Activated CD4-positive, alpha-beta T cell treated with anti-CD3 and anti-CD28 coated beads, Interleukin-2, amount 50 U/mL, for 1 hour (primary cell): Measurements from ENCODE around the gene APPBP2.
A peak's percentile ranks its signal among the peaks of the same experiment; 100 is the strongest.
"Not testable (repeated sequence)": the region's sequence is repeated elsewhere in the genome, so short reads cannot be mapped to it uniquely, and the experiment has no call there.

ENCODE experiments used
- DNase-seq: peaks from one replicate; pipeline ENCODE4 v3.0.0-alpha.2; 2020

Gene APPBP2

GRCh38 chr17:60491771-60492170, 34.3 kb downstream of the APPBP2 start:
- no peak for DNase-seq

- DNase-seq = not testable (repeated sequence)
These were observed 35.4 kb downstream of the APPBP2 start for GRCh38 chr17:60490594-60490993.

- no peak for DNase-seq
These were observed 44.4 kb downstream of the APPBP2 start for GRCh38 chr17:60481604-60482003.

- DNase-seq = no peak
These were observed 52.3 kb downstream of the APPBP2 start for GRCh38 chr17:60473788-60474187.

- no peak for DNase-seq
These were observed 53.6 kb downstream of the APPBP2 start for GRCh38 chr17:60472449-60472848.

GRCh38 chr17:60471451-60471850, 54.6 kb downstream of the APPBP2 start:
- DNase-seq = no peak

- DNase-seq = no peak
These were observed 57.7 kb downstream of the APPBP2 start for GRCh38 chr17:60468371-60468770.

GRCh38 chr17:60464343-60464742, 61.7 kb downstream of the APPBP2 start:
- DNase-seq = no peak

- no peak for DNase-seq
These were observed 62.7 kb downstream of the APPBP2 start for GRCh38 chr17:60463157-60463835.

- DNase-seq = no peak
These were observed 64.5 kb downstream of the APPBP2 start for GRCh38 chr17:60461584-60461983.

GRCh38 chr17:60457148-60457547, 68.9 kb downstream of the APPBP2 start:
- no peak for DNase-seq

- no peak for DNase-seq
These were observed 70.7 kb downstream of the APPBP2 start for GRCh38 chr17:60455378-60455777.

- no peak for DNase-seq
These were observed 74.1 kb downstream of the APPBP2 start for GRCh38 chr17:60451965-60452364.

- DNase-seq = no peak
These were observed 75.0 kb downstream of the APPBP2 start for GRCh38 chr17:60451071-60451470.

- DNase-seq = no peak
These were observed 78.7 kb downstream of the APPBP2 start for GRCh38 chr17:60447375-60447774.

GRCh38 chr17:60445144-60445543, 80.9 kb downstream of the APPBP2 start:
- no peak for DNase-seq

- DNase-seq = no peak
These were observed 82.3 kb downstream of the APPBP2 start for GRCh38 chr17:60443713-60444112.

GRCh38 chr17:60442271-60443173, 83.5 kb downstream of the APPBP2 start:
- no peak for DNase-seq

GRCh38 chr17:60439501-60439900, 86.5 kb downstream of the APPBP2 start:
- no peak for DNase-seq

GRCh38 chr17:60436676-60437075, 89.4 kb downstream of the APPBP2 start:
- DNase-seq = no peak

- peak; percentile 46 for DNase-seq
These were observed 90.5 kb downstream of the APPBP2 start for GRCh38 chr17:60435244-60436167.

- not testable (repeated sequence) for DNase-seq
These were observed 92.7 kb downstream of the APPBP2 start for GRCh38 chr17:60433021-60433997.
